Stimulated activated CD8-positive, alpha-beta memory T cell treated with anti-CD3 and anti-CD28 coated beads, Interleukin-7, amount 100 ng/mL, for 24 hours (primary cell): Measurements from ENCODE around the gene IL20.
A peak's percentile ranks its signal among the peaks of the same experiment; 100 is the strongest.

ENCODE experiments used
- DNase-seq: peaks from one replicate; pipeline ENCODE4 v3.0.0-alpha.2; 2020; ENCODE audit warnings: low read depth

IL20 gene, protein sequence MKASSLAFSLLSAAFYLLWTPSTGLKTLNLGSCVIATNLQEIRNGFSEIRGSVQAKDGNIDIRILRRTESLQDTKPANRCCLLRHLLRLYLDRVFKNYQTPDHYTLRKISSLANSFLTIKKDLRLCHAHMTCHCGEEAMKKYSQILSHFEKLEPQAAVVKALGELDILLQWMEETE

DNA sequence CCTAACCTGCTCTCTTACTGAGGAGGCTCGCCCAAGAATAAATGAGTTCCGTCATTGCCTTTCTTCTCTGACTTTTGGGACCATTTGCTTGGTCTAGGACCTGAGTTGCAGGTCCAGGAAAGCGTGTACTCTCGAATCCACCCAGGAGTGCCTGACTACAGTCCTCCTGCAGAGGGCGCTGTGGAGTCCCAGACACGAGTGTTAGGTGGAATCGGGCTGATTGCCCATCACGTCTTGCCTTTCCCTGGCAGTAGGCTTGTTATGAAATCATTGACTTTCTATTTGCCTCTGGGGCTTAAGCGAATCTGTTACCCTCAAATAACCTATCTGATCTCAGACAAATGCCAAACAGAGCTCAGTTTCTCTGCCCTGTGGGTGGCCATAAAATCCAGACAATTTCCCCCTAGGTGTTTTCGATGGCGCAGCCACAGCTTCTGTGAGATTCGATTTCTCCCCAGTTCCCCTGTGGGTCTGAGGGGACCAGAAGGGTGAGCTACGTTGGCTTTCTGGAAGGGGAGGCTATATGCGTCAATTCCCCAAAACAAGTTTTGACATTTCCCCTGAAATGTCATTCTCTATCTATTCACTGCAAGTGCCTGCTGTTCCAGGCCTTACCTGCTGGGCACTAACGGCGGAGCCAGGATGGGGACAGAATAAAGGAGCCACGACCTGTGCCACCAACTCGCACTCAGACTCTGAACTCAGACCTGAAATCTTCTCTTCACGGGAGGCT is at the start of gene IL20:
Gene IL20 (plus strand): TSS at position 685 of the 733 bp plus-strand sequence. CDS start 230 bp downstream, outside the sequence.
- peak; percentile 85 for DNase-seq

DNA sequence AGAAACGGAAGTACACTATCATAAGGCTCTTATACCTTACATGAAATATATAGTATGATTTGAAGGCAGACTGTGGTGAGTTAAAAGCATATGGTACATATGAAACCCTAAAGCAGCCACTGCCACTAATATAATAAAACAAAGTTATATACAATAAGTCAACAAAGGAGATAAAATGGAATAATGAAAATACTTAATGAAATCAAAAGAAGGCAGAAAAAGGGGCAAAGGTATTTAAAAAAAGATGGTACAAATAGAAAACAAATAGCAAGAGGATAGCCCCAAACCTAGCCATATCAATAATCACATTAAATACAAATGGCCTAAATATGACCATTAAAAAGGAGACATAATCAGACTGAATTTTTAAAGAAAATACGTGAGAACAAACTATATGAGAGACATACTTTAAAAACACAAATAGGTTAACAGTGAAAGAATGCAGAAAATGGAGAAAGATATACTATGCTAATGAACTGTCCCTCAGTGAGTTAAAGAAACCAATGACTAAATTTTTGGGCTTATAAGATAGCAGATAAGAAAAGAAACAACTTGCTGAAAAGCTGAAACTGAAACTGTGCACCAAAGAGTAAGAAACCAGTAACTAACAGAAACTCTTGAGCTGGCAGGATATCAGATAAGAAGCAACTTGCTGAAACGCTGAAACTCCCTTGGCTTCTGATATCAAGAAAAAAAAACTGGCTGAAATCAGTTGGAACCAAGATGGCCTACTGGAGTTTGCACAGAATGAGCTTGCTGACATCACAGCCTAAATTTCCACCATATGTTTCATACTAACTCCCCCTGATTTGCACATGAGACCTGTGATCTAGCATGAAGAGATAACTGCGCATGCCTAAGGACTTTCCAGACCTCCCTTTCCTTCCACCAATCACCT is 48.8 kb upstream of the IL20 start:
- no peak for DNase-seq

DNA sequence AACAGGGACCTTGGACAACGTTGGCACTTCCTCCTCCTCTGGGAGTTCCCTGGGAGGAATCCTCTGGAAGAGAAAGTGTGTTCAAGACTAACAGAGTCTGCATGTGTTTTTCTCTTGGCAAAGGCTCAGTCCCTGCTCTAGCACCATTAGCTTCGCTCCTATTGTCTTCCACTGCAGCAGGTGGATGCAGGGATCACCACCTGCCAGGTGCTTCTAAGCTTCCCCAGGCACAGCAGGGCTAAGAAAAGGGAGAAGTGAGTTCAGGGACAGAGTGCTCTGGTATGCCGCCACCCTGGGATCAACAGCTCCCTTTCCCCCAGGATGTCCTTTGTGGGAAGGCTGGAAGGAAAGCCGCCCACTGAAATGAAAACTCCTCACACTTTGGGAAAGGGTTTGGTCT is 43.9 kb upstream of the IL20 start:
- no peak for DNase-seq

DNA sequence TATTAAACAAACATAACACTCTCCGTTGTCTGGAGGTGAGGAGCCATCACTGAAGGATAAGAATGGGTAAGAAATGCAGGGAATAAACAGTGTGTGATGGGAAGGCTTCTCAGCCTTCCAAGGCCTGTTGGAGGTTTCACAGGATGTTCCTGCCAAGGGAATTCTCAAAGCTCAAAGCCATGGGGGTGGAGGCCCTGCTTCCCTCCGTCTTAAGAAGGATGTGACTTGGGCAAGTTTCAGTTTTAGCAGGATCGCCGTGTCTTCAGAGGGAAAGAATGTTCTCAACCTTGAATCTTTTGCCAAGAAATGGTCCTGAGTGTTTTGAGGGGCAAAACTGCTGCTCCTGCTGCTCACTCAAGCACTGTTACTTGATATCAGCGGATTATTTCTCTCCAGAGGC is 41.7 kb upstream of the IL20 start:
- no peak for DNase-seq

DNA sequence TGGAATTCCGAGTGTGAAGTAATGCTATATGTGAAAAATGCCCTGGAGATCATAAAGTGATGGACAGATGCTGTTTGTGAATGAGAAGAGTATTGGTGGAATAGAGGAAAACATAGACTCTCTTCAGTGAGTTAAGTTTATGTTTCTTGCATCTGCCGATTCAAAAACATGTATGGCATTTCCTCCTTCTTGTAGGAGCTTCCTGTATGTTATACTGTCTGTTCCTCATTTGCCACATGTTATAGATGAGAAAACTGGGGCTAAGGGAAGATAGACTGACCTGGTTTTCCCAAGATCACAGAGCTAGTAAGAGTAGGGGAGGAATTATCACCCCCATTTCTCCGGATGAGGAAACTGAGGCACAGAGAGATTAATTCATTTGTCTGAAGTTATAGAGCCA is 41.1 kb upstream of the IL20 start:
- DNase-seq, result no peak

DNA sequence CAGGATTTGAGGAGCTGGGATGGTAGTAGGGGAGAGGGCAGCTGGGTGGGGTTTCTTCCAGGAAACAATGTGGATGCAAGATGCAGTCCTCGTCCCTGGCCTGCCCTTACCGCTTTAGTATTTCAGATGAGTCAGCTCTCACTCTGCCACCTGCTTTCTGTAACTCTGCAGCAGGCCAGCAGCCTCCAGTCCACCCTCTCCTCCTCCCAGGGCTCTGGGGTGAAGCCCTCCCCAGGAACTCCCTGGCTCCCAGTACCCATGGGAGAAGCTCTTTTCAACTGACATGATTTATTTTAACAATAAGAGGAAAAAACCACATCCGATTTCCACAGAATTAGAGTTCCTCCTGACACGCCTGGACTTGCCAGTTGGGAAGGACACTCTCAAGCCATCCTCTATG is 39.0 kb upstream of the IL20 start:
- no peak for DNase-seq

DNA sequence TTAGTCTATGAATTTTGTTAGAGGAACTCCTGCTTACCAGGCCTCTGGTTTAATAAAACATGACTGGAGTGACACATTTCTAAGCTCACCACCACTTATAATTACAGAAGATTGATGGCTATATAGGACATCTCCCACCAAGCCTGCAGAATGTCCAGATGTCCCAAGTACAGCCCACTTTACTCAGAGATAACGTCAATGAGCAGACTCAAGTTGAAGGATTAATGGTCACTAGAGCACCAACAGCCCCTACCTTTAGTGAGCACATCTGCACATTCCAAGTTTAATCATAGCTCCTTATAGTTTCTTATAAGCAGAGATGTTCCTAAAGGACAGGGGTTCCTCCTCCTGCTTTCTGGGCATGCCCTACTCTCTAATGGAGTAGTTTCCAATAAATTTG is 37.4 kb upstream of the IL20 start:
- DNase-seq, result no peak

DNA sequence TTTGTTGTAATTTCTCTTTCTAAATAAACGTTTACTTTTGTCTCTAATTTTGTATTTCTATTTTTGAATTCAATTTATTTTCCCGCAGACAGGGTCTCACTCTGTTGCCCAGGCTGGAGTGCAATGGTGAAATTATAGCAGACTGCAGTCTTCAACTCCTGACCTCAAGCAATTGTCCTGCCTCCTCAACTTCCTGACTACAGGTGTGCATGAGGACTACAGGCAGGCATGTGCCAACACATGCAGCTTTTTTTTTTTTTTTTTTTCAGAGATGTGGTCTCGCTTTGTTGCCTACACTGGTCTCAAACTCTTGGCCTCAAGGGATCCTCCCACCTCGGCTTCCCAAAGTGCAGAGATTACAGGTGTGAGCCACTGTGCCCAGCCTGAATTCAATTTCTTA is 36.7 kb upstream of the IL20 start:
- DNase-seq, result no peak

DNA sequence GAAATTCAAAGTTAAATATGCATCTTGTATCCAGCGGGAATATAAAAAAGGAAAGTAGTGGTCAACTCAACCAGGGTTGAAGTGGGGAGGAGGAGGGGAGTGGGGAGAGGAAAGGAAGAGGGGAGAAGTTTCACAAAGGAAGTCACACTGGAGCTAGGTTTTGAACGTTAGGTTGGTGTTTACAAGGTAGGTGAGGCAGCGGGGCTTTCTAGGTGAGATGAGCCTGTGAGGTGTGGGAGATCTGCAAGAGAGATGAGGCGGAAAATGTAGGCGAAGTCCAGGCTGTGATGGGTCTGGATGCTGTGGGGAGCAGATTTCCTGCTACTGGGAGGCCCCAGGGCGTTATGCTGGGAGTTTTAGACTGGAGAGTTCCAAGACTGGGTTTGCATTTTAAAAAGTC is 36.1 kb upstream of the IL20 start:
- no peak for DNase-seq

DNA sequence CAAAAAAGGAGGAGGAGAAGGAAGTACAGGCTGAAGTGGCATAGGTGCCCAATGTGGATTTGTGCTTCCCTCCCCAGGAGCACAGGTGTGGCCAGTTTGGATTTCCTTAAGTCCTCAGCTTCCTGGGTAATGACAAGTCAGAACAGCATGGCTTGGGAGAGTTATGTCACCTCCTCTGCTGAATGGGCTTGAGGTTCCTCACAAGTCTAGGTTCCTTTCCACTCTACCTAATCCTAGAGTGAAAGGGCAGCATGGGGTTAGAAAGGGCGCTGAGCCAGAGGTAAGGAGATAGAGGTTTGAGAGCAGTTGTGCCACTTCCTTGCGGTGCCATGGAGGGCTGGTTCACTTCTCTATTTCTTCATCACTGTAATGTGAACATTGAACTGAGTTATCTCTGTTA is 35.5 kb upstream of the IL20 start:
- DNase-seq, result no peak

DNA sequence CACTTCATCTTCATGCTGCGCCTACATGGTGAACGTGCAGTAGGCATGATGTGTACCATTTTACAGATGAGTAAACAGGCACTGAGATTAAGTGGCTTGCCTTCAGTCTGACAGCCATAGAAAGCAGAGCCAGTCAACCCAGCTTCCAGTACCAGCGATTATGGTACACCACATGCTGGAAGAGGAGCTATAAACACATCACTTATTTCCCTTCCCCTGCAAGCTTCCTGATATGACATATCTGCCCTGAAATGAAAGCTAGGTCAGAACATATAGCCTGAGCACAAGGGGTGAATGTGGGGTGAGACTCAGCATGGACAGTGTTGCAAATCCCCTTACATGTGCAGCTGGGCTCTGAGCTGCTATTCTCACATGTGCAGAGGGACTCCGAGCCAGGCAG is 33.8 kb upstream of the IL20 start:
- no peak for DNase-seq

DNA sequence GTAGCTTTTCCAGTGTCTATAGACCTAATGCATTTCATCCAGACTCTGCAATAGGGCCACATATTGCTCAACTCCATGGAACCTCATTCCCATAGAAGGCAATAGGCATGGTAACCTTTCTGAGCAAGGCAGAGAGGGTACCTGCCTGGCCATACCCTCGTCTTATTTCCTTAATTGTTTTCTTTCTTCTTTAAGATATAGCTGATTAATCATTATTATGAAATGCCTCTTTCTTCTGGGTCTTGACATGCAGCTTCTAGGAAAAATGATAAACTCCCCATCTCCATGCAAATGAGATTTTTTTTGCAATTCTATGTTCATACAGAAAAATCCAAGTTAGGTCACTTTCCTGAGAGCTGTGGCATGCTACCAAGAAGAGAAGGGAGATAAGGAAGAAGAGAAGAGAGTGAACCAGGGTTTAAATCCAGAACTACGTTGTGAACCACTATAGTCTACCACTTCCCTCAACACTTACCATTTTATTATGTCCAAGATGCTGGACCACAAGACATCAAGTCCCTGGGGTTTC is 33.0 kb upstream of the IL20 start:
- no peak for DNase-seq

DNA sequence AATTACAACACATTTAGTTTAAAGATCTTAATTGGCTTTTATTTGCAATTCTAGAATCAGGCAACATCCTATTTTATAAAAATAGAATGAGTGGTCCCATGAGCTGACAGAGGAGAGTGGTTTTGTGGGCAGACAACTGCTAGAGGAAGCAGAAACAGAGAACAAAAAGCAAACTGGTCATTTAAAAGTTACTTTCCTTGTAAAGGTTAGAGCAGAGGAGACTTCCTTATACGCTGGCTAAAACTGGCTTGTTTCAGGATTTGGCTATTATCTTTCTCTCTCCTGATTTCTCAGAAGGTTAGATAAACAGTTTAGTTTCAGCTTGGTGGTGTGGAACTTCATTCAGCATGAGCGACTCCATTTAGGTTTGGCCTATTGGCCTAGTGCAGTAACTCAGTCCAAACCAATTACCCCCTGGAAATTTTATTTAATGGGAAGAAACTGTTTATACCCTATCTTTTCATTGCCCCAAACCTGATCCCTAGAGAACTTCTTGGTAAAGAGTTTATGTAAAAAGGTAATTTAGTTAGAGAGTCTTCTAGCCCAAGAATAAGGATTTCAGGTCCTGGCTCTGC is 32.2 kb upstream of the IL20 start:
- no peak for DNase-seq

DNA sequence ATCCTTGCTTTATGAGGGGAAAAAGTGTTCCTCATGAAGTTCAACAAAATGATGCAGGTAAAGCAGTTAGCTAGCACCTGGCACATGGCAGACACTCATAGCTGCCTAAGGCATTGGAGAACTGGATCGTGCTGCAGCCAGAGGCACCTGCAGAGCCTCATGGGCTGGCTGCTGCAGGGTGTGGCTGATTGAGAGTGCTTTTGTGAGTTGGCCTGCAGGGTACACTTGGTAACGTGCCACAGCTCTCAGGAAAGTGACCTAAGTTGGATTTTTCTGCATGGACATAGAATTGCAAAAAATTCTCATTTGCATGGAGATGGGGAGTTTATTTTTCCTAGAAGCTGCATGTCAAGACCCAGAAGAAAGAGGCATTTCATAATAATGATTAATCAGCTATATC is 31.6 kb upstream of the IL20 start:
- DNase-seq, result no peak

DNA sequence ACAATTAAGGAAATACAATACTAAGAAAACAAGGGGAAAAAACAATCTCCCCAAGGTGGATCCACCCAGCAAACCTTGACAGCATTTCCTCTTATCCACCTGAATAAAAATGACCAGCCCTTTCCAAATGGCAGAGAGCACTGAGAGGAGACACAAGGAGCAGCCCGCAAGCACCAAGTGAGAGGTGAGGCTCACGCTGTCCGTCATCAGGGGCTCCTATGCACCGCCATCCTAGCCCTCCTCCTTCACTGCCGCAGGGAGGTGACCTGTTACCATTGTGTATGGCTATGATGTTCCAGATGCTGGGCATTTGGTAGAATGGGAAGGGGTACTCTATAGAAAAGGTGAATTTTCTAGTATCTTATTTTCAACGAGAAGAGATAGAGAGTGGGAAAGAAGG is 31.2 kb upstream of the IL20 start:
- no peak for DNase-seq

DNA sequence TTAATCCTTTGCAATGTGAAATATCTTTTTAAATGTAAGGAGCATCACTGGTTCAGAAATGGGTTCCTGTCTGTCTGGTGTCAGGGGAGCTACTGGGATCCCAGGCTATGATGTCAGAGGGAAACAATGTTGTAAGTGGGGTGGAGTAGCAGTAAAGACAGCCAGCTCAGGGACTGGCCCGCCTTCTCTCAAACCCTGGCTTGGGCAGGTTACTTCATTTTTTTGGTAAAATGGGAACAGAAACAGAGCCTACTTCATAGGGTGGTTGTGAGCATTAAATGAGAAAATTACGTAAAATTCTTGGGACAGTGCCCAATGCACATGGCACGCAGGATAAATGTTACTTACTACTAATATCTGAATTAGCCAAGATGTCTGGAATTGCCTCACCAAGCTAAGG is 30.7 kb upstream of the IL20 start:
- DNase-seq, result no peak

DNA sequence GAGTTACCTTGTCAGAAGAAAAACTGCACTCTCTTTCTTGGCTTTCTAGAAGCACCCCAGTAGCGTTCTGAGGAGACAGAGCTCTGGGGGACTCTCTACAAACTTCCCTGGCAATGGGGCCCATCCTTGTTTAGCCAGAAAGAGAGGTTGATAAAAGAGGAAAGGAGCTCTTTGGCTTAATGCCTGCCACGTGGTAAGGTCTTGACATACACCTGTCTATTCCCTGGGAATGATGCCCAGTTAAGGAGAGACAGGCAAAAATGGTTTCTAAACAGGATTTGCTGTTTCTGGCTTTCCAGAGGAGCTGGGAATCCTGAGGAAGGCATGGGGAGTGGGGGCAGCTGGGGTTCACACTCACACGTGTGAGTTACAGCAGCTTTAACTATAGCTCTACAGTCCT is 30.2 kb upstream of the IL20 start:
- no peak for DNase-seq

DNA sequence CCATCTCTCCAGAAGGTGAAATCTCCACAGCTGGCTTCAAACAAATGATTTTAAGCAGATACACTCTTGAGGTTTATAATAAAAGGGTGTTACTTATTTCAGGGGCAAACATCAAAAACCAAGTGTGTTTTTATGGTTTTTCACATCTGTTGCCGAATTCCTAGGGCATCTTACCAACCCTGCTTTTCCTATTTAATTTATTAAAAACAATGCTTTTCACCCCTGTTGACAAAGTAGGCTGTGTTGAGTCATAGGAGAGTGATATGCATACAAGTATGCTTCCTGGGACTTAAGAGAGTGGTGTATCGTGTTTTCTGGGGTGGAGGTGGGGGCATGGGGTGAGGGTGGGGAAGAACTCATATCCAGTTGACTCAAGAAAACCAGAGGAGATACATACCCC is 29.3 kb upstream of the IL20 start:
- DNase-seq, result no peak

DNA sequence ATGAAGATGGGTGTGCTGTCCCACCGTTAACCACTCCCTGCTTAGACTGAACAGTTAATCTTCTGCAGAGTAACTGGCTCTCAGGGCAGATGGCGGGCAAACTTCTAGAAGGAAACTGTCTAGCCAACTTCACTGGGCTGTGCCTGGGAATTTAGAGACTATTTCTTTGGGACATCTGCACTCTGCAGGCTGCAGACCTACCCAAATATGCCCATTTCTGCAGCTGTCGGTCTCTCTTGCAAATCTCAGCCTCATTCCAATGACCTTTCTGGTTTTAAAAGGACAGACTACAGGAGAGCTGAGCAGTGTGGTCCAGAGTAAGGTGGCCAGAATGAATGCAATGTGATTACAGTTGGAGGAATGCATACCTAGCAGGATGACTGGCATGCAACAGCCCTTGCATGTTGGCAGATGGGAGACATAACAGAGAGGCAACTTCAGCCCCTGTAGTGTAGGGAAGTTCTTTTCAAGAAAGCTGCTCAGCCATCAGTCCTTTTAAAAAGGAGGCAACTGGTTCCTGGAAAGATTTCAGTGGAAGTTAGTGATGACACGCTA is 26.3 kb upstream of the IL20 start:
- no peak for DNase-seq

DNA sequence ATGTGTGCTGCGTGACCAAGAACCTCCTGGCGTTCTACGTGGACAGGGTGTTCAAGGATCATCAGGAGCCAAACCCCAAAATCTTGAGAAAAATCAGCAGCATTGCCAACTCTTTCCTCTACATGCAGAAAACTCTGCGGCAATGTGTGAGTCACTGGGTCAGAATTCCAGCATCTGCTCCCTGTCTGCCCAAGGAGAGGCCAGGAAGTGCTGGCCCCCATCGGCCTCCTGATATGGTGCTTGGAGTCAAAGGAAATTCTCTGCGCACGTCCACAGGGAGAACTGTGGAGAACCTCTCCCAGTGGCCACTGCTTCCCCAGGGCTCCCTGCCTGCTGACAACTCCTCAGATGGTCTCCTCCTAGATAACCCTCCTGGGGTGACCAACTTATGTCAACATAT is 25.6 kb upstream of the IL20 start:
- DNase-seq, result no peak

DNA sequence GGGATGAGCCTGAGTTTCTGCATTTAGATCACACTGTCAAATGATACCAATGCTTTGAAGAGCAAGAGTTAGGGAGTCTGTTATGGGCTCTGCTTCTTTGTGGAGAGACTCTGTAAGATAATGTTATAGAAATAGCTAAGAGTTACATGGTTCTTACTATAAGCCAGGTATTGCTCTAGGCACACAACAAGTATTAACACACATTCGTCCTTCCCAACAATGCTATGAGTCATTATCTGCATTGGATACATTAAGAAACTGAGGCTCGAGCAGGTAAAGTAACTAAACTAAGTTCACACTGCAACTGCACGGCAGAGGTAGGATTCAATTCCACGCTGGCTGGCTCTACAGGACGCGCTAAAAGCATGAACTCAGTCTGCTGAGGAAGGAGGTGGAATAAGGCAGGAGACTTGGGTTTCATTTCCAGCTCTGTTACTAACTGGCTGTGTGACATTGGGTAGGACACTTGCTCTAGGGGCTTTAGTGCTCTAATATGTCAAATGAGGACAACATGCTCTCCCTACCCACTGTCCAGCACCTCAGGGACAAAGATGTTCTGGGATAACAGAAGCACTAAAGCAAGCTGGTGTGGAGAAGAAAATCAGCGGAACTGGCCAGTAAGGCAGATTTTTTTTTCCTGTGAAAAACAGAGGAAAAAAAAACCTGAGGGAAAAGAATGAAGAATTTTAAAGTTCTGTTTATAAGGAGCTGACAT is 23.7 kb upstream of the IL20 start:
- DNase-seq, result no peak

DNA sequence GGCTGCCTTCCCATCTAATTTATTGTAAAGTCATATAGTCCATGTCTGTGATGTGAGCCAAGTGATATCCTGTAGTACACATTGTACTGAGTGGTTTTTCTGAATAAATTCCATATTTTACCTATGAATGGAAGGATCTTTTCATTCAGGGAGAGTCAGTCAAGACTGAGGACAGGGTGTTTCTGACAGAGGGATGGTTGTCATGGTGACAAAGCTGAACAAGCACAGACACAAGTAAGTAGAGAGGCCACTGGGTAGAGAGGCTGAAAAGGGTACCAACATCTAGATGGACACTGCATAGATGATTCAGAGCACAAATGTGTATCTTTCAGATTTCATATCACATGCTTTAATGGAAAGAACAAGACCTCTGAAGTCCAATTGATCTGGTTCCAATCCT is 22.6 kb upstream of the IL20 start:
- DNase-seq, result no peak
